Epithelial cell of esophagus (primary cell): Measurements from ENCODE around the gene TBX18.

Source experiments
- DNase-seq: peaks from one replicate; pipeline ENCODE4 v3.0.0; 2010; ENCODE audit warnings: low read depth
- H3K4me3 ChIP-seq: 2 replicates; pipeline ENCODE4 v1.5.1; 2011; ENCODE audit warnings: mild to moderate bottlenecking, low read length, control low read depth
- TF ChIP-seq, protein P1 (sequence below): IDR thresholded peaks from 2 replicates; pipeline ENCODE4 v1.5.1; 2011; ENCODE audit warnings: low read depth, mild to moderate bottlenecking, low read length, control low read depth, inconsistent platforms; ENCODE audit not compliant: insufficient read depth; ENCODE audit errors: missing control alignments

Gene TBX18

DNA sequence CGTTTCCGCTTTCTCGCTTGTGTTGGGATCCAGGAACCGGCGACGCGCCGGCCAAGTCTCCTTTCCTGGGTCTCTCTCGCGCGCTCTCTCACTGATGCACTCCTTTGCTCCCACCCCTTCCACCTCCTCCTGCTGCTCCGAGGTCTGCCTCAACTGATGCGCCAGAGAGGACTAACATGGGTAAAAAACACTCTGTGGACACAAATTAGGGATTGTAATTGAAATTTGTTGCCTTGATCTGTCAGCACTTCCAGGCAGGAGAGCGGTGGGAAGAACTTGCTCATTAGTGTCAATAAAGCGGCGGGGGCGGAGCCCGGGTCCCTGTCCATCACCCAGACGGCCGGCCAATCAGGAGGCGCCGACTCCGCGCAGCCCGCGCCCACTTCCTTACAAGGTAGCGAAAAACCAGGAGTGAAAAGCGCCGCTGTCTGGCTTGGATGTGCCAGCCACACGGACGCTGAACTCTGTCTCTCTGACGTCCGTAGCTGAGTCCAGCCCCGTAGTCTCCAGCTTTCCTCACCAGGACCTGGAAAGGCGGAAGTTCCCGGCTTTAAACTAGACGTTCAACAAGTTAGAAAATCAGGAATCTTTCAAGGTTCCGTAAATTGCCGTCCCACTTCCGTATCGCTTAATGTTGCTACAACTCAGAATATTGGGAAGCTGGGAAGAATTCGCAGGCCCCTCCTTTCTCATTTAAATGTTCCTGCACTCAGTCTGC is at the start of gene TBX18:
TSS of gene TBX18 (minus strand) at position 267 of the 718 bp plus-strand sequence. CDS start 417 bp downstream, outside the sequence.
- TF ChIP-seq, protein P1, sequence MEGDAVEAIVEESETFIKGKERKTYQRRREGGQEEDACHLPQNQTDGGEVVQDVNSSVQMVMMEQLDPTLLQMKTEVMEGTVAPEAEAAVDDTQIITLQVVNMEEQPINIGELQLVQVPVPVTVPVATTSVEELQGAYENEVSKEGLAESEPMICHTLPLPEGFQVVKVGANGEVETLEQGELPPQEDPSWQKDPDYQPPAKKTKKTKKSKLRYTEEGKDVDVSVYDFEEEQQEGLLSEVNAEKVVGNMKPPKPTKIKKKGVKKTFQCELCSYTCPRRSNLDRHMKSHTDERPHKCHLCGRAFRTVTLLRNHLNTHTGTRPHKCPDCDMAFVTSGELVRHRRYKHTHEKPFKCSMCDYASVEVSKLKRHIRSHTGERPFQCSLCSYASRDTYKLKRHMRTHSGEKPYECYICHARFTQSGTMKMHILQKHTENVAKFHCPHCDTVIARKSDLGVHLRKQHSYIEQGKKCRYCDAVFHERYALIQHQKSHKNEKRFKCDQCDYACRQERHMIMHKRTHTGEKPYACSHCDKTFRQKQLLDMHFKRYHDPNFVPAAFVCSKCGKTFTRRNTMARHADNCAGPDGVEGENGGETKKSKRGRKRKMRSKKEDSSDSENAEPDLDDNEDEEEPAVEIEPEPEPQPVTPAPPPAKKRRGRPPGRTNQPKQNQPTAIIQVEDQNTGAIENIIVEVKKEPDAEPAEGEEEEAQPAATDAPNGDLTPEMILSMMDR: peak; percentile 24
- H3K4me3 ChIP-seq: peak within 1 kb of the TSS; percentile 39
- peak; percentile 94 for DNase-seq

DNA sequence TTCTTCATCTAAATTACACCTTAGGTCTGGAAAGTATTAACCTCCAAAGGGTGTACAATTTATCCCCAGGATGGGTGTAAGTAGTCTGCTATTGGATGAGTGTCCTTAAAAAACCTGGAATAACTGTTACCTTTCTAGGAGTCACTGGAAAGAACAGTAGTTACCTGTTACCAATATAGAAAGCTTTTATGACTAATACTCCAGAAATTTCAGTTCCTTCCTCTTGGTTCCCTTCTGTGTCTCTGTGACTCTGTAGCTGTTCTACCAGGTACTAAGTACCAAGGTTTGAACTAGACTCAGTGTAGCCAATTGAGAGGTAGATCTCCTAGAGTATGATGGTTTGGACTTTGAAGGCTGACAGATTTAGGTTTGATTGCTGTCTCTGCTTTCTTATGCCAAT is 47.0 kb upstream of the TBX18 start:
- no peak overlapping the region for H3K4me3 ChIP-seq
- TF ChIP-seq, protein P1: no peak
- peak; percentile 42 for DNase-seq

DNA sequence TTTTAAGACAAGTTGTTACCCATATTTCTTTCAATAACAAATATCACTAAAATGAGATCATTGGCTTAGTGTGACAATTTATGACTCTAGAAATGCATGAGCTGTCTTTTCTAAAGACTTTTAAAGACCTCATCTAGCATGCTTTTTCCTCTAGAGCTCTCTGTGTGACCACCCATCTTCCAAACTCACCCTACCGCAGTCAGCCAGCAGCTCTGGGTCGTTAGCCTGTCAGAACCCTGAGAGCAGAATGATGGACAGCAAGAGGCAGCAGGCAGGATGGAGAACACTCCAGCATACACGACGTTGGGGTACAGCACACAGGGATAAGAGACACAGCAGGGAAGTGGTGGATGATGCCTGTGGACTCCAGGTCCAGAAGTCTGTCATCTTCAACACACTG is 45.1 kb upstream of the TBX18 start:
- TF ChIP-seq, protein P1: no peak
- H3K4me3 ChIP-seq: no peak overlapping the region
- no peak for DNase-seq

DNA sequence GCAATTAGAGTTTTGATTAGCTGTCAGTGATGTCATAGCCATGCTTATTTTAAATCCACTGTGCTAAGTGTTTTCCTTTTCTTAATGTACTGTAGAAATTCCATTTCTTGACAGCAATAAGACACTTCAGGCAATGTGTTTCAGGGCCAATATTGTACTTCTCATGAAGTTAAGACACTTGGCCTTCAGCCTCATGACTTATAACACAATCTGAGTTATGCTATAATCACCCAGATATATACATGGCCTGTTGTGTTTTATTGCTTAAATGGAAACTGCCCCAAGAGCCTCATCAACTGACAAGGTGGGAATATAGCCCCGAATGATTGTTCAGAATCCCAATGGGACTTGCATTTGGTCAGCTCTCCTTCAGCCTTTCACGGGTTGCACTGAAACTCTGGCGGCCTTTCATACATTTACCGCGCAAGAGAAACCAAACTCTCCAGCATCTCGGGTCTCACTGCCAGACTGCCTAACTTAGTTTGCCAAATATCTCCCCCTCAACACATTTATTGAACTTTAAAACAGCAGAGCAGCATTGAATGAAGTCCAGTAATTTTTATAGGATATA is 44.2 kb upstream of the TBX18 start:
- no peak for DNase-seq
- H3K4me3 ChIP-seq: no peak overlapping the region
- TF ChIP-seq, protein P1: no peak

DNA sequence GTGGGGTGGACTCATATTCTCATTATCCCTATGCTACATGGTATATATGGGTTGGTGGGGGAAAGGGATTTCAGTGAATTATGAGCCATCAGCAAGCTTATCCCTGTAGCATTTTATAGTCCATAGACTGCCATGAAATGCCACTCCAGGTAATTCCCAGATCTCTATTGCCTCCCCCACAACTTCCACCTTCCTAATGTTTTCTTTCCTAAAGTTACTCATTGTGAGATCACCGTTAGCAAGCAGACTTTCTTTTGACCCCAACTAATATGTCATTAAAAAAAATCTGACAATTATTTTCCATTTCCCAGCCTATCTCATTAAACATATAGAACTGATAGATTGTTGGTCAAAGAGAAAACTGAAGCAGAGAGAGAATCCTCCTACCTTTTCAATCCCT is 40.7 kb upstream of the TBX18 start:
- peak; percentile 19 for DNase-seq
- H3K4me3 ChIP-seq: no peak overlapping the region
- TF ChIP-seq, protein P1: no peak

DNA sequence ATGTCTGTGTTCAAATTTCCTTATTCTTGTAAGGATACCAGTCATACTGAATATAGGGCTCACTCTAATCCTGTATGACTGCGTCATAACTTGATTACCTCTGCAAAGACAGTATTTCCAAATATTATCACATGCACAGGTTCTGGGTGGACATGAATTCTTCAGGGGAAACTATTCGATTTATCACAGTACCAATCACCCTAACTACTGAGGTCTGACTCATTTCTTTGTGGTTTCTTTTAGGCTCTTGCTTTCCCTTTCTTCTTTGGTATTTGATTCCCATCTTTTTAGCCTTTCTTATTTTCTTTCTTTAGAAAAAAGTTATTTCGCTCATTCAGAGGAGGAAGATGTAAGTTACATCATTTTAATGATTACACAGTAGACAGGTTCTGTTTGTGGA is 40.3 kb upstream of the TBX18 start:
- DNase-seq: peak; percentile 45
- no peak overlapping the region for H3K4me3 ChIP-seq

More for the DNA sequence above, 40.3 kb upstream of the TBX18 start:
- TF ChIP-seq, protein P1: no peak
